Measurements from ENCODE around the gene CSPG4. TPM values are rescaled to one million over a fixed set of nuclear protein-coding genes. Genes with fewer than 3 reads are reported as not detected.

CSPG4 gene
- polyA plus RNA-seq, 1 donor (not counting 4 experiments of a cell fraction or from before 2014, with no cell fraction given): 0.67 TPM

DNA sequence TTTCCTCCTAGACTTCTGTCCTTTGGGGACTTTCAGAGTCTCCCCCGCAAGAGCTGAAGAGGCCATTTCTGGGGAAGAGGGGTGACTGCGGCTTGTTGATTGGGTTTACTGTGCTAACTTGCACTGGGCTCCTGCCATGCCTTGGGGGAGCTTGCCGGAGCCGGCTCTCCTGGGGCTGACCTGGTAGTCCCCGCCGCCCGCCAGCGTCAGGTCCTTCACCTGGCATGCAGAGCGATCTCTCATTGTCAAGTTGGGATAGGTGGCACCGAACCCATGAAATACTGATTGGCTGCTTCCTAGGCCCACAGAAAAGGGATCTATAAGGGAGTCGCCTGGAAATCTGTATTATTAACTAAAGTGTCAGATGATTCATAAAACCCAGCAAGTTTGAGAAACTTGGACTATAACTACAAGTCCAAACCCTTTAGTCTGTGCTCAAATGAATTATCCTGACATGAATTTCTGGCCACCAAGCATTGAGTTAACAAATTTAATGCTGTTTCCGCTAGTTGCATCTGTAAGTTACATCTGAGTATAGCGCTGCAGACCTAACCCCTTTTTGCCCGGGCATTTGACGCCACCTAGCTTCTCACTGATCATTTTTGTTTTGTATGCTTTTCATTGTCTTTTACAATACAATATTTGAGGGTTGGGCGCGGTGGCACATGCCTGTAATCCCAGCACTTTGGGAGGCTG lies 72.0 kb downstream of the CSPG4 start:
- peak overlapping the region; percentile 85 for H3K4me2 ChIP-seq (ENCODE audit: control insufficient read depth, extremely low read depth, insufficient read depth, low read depth, low read length)
- peak overlapping the region; percentile 94 for H3K9ac ChIP-seq (ENCODE audit: control insufficient read depth, extremely low read depth, insufficient read depth, low read length)
- peaks cover 9% of the 10 kb centered on the region for H4K20me1 ChIP-seq (ENCODE audit: control insufficient read depth, extremely low read depth, insufficient read depth, low read length)
- dilution Hi-C loops (cut with MboI; ENCODE audit: extremely low pct_ligation_motif_present, low sequenced_read_pairs): no loop called here
- no peaks in the 10 kb centered on the region for H3K9me1 ChIP-seq (ENCODE audit: control insufficient read depth, extremely low read depth, insufficient read depth, low read length)
- TF ChIP-seq EZH2 (IDR thresholded peaks at IDR 0.05; ENCODE audit: low read length): no peak
- TF ChIP-seq, protein P1, sequence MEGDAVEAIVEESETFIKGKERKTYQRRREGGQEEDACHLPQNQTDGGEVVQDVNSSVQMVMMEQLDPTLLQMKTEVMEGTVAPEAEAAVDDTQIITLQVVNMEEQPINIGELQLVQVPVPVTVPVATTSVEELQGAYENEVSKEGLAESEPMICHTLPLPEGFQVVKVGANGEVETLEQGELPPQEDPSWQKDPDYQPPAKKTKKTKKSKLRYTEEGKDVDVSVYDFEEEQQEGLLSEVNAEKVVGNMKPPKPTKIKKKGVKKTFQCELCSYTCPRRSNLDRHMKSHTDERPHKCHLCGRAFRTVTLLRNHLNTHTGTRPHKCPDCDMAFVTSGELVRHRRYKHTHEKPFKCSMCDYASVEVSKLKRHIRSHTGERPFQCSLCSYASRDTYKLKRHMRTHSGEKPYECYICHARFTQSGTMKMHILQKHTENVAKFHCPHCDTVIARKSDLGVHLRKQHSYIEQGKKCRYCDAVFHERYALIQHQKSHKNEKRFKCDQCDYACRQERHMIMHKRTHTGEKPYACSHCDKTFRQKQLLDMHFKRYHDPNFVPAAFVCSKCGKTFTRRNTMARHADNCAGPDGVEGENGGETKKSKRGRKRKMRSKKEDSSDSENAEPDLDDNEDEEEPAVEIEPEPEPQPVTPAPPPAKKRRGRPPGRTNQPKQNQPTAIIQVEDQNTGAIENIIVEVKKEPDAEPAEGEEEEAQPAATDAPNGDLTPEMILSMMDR (optimal IDR thresholded peaks at IDR 0.05 in 1 of 3, IDR thresholded peaks at IDR 0.05 in 1 of 3, conservative IDR thresholded peaks at IDR 0.05 in 1 of 3; ENCODE audit: extremely low read depth in 1 of 3, insufficient read depth in 2 of 3, low read length in 3 of 3): peak; percentile 18 to 60 (median 32)
- H3K27me3 ChIP-seq (ENCODE audit: control insufficient read depth, extremely low read depth, insufficient read depth, low read length): no peaks in the 10 kb centered on the region
- H3K27ac ChIP-seq (ENCODE audit: control insufficient read depth, insufficient read depth, low read length): peak overlapping the region; percentile 93
- H3K4me1 ChIP-seq (ENCODE audit: control insufficient read depth, extremely low read depth, insufficient read depth, low read length): peaks cover 10% of the 10 kb centered on the region
- H2AFZ ChIP-seq (ENCODE audit: control insufficient read depth, low read length): peak overlapping the region; percentile 78
- DNase-seq (ENCODE audit: low read depth, low spot score) (no peak), FAIRE-seq (no peak)
- H3K36me3 ChIP-seq (ENCODE audit: control insufficient read depth in 2 of 2, extremely low read depth in 1 of 2, insufficient read depth in 2 of 2, low read length in 2 of 2): peaks cover 0 to 2% of the 10 kb centered on the region in 2 experiments
- H3K9me3 ChIP-seq (ENCODE audit: control insufficient read depth, low read depth, low read length): no peaks in the 10 kb centered on the region
- peak overlapping the region; percentile 68 to 99 (median 81) for H3K4me3 ChIP-seq (ENCODE audit: control insufficient read depth in 2 of 3, extremely low read depth in 1 of 3, insufficient read depth in 2 of 3, low read depth in 1 of 3, low read length in 3 of 3)
- peaks cover 34% of the 10 kb centered on the region for H3K79me2 ChIP-seq (ENCODE audit: control insufficient read depth, insufficient read depth, low read length)

DNA sequence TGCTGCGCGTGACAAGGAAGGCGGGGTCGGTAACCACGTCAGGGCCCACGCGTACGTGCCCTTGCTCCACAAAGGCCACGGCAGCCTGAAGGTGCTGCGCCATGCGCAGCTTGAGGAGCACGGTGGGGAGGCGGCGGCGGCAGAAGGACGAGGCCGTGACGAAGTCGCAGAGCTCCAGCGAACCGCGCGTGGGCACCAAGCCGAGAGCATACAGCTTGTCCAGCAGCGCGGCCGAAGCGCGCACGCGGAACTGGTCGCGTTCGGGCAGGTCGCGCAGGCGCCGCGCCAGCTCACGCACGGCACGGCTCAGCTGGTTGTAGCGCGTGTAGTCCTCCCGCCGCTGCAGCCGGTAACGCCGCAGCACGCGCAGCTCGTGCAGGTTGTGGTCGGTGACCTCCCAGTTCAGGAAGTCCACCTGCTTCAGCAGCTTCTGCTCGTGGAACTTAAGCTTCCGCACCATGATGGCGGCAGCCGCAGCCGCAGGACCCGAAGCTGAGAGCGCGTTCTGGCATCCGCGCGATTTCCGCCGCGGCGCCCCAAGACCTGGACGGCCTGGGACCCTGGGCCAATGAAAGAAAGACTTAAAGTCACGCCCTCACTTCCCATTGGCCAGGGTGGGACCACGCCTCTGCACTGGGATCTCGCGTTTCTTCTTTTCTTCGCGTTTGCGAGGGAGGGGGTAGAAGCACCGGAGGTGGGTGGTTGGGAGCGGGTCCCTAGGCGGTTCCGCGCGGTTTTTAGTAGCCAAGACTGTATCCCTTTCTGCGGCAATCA lies 72.8 kb downstream of the CSPG4 start, which contains the start of gene IMP3:
Gene IMP3, minus strand, starts transcription at position 516 of the 774 bp plus-strand sequence. Its CDS starts 56 bp downstream, at position 460.
- Histone ChIP-seq H3K36me3 (ENCODE audit: control insufficient read depth in 2 of 2, extremely low read depth in 1 of 2, insufficient read depth in 2 of 2, low read length in 2 of 2) (peaks cover 0 to 3% of the 10 kb centered on the region in 2 experiments), H3K9me1 (ENCODE audit: control insufficient read depth, extremely low read depth, insufficient read depth, low read length) (no peaks in the 10 kb centered on the region), H4K20me1 (ENCODE audit: control insufficient read depth, extremely low read depth, insufficient read depth, low read length) (peaks cover 9% of the 10 kb centered on the region), H3K27ac (ENCODE audit: control insufficient read depth, insufficient read depth, low read length) (peak within 1 kb of the TSS; percentile 93), H3K27me3 (ENCODE audit: control insufficient read depth, extremely low read depth, insufficient read depth, low read length) (no peaks in the 10 kb centered on the region), H3K4me2 (ENCODE audit: control insufficient read depth, extremely low read depth, insufficient read depth, low read depth, low read length) (peak within 1 kb of the TSS; percentile 100), H2AFZ (ENCODE audit: control insufficient read depth, low read length) (peak within 1 kb of the TSS; percentile 84), H3K79me2 (ENCODE audit: control insufficient read depth, insufficient read depth, low read length) (peaks cover 34% of the 10 kb centered on the region), H3K4me1 (ENCODE audit: control insufficient read depth, extremely low read depth, insufficient read depth, low read length) (peaks cover 10% of the 10 kb centered on the region), H3K9me3 (ENCODE audit: control insufficient read depth, low read depth, low read length) (no peaks in the 10 kb centered on the region), H3K4me3 (ENCODE audit: control insufficient read depth in 2 of 3, extremely low read depth in 1 of 3, insufficient read depth in 2 of 3, low read depth in 1 of 3, low read length in 3 of 3) (peak within 1 kb of the TSS; percentile 68 to 99 (median 96)), H3K9ac (ENCODE audit: control insufficient read depth, extremely low read depth, insufficient read depth, low read length) (peak within 1 kb of the TSS; percentile 94)
- TF ChIP-seq, protein P1 (optimal IDR thresholded peaks at IDR 0.05 in 1 of 3, IDR thresholded peaks at IDR 0.05 in 1 of 3, conservative IDR thresholded peaks at IDR 0.05 in 1 of 3; ENCODE audit: extremely low read depth in 1 of 3, insufficient read depth in 2 of 3, low read length in 3 of 3): no peak
- TF ChIP-seq EZH2 (IDR thresholded peaks at IDR 0.05; ENCODE audit: low read length): no peak
- dilution Hi-C loops (cut with MboI; ENCODE audit: extremely low pct_ligation_motif_present, low sequenced_read_pairs): no loop called here
- FAIRE-seq: peak; percentile 57
- peak; percentile 80 for DNase-seq (ENCODE audit: low read depth, low spot score)
